Uterus (tissue), 4 donors: ENCODE data around the gene ELMO1. TPM values are rescaled to one million over a fixed set of nuclear protein-coding genes. Genes with fewer than 3 reads are reported as not detected.

ENCODE experiments used
- DNase-seq, 2 donors: peaks; one replicate each; pipeline ENCODE4 v3.0.0-alpha.2; 2019 to 2020
- H3K27ac ChIP-seq, 2 donors: fragments of 200-600 bp; sonication (generic); 1 replicate in 1 of 2; 2 replicates in 1 of 2; pipeline ENCODE4 v1.5.1; 2016 to 2018
- H3K27me3 ChIP-seq, 2 donors: fragments of 200-600 bp; sonication (generic); one replicate each; pipeline ENCODE4 v1.5.1; 2018 to 2019; ENCODE audit warnings: control low read depth in 1 of 2
- H3K36me3 ChIP-seq, 2 donors: fragments of 200-600 bp; sonication (generic); one replicate each; pipeline ENCODE4 v1.5.1; 2019; ENCODE audit warnings: control low read depth in 1 of 2
- H3K4me1 ChIP-seq, 2 donors: fragments of 200-600 bp; sonication (generic); one replicate each; pipeline ENCODE4 v1.5.1; 2018 to 2019; ENCODE audit warnings: control low read depth in 1 of 2
- H3K4me3 ChIP-seq, 2 donors: fragments of 200-600 bp; sonication (generic); 1 replicate in 1 of 2; 2 replicates in 1 of 2; pipeline ENCODE4 v1.5.1; 2018 to 2019; ENCODE audit warnings: mild to moderate bottlenecking in 1 of 2
- H3K9me3 ChIP-seq, 2 donors: fragments of 200-600 bp; sonication (generic); one replicate each; pipeline ENCODE4 v1.5.1; 2019; ENCODE audit warnings: control low read depth in 1 of 2
- CTCF ChIP-seq, 4 experiments: fragments of 200-600 bp in 2 of 4; fragments of 450-650 bp in 2 of 4; sonication (generic) in 2 of 4; IDR thresholded peaks; one replicate each; pipeline ENCODE4 v1.5.1; 2016 to 2019; ENCODE audit warnings: antibody characterized with exemption in 4 of 4, mild to moderate bottlenecking in 2 of 4, moderate library complexity in 1 of 4
- POLR2A ChIP-seq, 2 donors: fragments of 450-650 bp; IDR thresholded peaks; one replicate each; pipeline ENCODE4 v1.6.1; 2016; ENCODE audit warnings: antibody characterized with exemption in 2 of 2, mild to moderate bottlenecking in 1 of 2, moderate library complexity in 1 of 2
- intact Hi-C: fragments of 100-400 bp; cut with DNase I; formaldehyde crosslinking; loops from one replicate; pipeline ENCODE4 v1.15.1; 2023; ENCODE audit warnings: low total_unique reads
- total RNA-seq, 4 donors: library from RNA; depleted of rRNA in 3 of 4; stranded (reverse); fragments of >200 nt in 3 of 4; gene quantifications; one replicate each; pipeline versions ENCODE4 v1.1.0 to v1.2.4, GENCODE V29; 2014 to 2023
- donor health status: DM: yes; HTN: yes; CAD: no.

Gene ELMO1
- total RNA-seq, 4 donors from 2014 or later = 37.9 to 64.7 (median 55.5) TPM

GRCh38 chr7:36918591-36918990 lies 530.1 kb downstream of the ELMO1 start:
- TF ChIP-seq CTCF (IDR thresholded peaks at IDR 0.05) = no peak
- no peak for TF ChIP-seq POLR2A (IDR thresholded peaks at IDR 0.05)
- intact Hi-C loops = no loop called here
- Histone ChIP-seq H3K36me3 (no peaks in the 10 kb centered on the region), H3K27ac (no peak overlapping the region), H3K9me3 (no peaks in the 10 kb centered on the region), H3K4me1 (no peaks in the 10 kb centered on the region), H3K4me3 (no peak overlapping the region), H3K27me3 (no peaks in the 10 kb centered on the region)
- no peak for DNase-seq

DNA sequence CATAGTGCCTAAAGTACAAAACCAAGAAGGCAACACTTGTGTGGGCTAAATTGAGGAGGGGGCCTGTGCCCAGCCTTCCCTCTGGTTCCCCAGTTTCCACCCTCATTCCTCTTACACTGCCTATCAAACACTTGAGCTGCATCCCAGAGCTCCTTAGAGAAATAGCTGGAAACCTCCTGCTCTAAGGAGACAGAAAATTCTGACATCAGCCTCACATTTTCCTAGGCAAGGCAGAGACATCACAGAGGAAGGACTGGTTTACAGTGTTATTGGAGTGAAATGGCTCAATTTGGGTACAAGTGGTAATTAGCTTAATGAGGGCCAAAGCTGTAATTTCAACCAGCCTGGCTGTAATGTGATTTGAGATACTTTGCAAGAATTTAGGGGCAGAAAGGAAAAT lies 532.0 kb downstream of the ELMO1 start:
- intact Hi-C loops = no loop called here
- Histone ChIP-seq H3K9me3 (no peaks in the 10 kb centered on the region), H3K4me1 (no peaks in the 10 kb centered on the region), H3K36me3 (no peaks in the 10 kb centered on the region), H3K4me3 (no peak overlapping the region), H3K27ac (no peak overlapping the region), H3K27me3 (no peaks in the 10 kb centered on the region)
- DNase-seq = no peak
- TF ChIP-seq POLR2A (IDR thresholded peaks at IDR 0.05) = no peak
- TF ChIP-seq CTCF (IDR thresholded peaks at IDR 0.05) = no peak

- no peak overlapping the region for H3K4me3 ChIP-seq
- no peaks in the 10 kb centered on the region for H3K4me1 ChIP-seq
- no peak for DNase-seq
- H3K9me3 ChIP-seq = no peaks in the 10 kb centered on the region
- TF ChIP-seq POLR2A (IDR thresholded peaks at IDR 0.05) (no peak), CTCF (IDR thresholded peaks at IDR 0.05) (no peak)
- no peaks in the 10 kb centered on the region for H3K27me3 ChIP-seq
- H3K36me3 ChIP-seq = no peaks in the 10 kb centered on the region
- intact Hi-C loops = no loop called here
- H3K27ac ChIP-seq = no peak overlapping the region
Measured at GRCh38 chr7:36916116-36916515, 532.5 kb downstream of the ELMO1 start.

DNA sequence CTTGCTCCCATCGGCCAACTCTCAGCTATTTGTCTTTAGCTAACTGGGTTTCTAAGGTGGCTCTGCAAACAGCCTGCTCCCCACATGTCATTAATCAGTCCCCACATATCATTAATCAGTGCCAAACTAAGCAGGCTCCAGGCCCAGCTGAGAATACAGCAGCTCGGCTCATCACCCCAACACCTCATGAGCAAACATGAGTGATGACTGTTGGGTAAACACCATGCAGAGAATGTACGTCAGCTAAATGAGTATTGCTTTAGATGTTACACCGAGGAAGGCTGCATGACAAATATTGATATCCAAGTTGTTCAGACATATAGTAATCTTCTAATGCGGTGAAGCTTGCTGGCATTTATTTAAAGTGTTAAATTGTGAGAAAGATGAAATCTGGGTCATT lies 536.9 kb downstream of the ELMO1 start:
- DNase-seq = no peak
- H3K4me3 ChIP-seq = no peak overlapping the region
- H3K27ac ChIP-seq = no peak overlapping the region
- H3K9me3 ChIP-seq = no peaks in the 10 kb centered on the region
- TF ChIP-seq CTCF (IDR thresholded peaks at IDR 0.05) (no peak), POLR2A (IDR thresholded peaks at IDR 0.05) (no peak)
- H3K36me3 ChIP-seq = no peaks in the 10 kb centered on the region
- no peaks in the 10 kb centered on the region for H3K27me3 ChIP-seq
- intact Hi-C loops = no loop called here
- no peaks in the 10 kb centered on the region for H3K4me1 ChIP-seq

DNA sequence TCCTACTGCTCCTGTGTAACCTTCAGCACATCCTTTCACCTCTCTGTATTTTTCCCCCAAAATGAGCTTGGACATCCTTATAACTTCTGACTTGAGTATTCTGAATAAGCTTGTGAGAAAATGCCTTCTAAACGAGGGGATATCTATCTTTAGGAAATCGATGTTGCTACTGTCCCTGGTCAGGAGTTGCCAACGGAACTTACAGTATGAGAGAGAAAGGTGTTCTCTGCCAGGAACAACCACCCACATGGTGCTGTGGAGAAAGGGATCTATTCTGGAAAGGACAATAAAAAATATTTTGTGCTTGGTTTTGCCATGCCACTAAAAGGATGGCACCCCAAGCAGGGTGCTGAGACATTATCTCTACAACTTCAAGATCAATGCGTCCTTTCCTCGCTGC lies 537.8 kb downstream of the ELMO1 start:
- intact Hi-C loops = no loop called here
- H3K9me3 ChIP-seq = no peaks in the 10 kb centered on the region
- no peaks in the 10 kb centered on the region for H3K27me3 ChIP-seq
- no peak for DNase-seq
- no peaks in the 10 kb centered on the region for H3K36me3 ChIP-seq
- H3K4me3 ChIP-seq = no peak overlapping the region
- no peak for TF ChIP-seq CTCF (IDR thresholded peaks at IDR 0.05)
- TF ChIP-seq POLR2A (IDR thresholded peaks at IDR 0.05) = no peak
- H3K4me1 ChIP-seq = no peaks in the 10 kb centered on the region
- H3K27ac ChIP-seq = no peak overlapping the region
